HG03135 (cell line): ENCODE data around the gene SLC12A2.

Experiments
- ATAC-seq: cut with Tn5 transposase; IDR thresholded peaks from one replicate; pipeline ENCODE4 v1.9.1; 2021; ENCODE audit warnings: mild to moderate bottlenecking, moderate library complexity; ENCODE audit not compliant: unreplicated experiment

SLC12A2 gene

GRCh38 chr5:128163991-128164390 is 80.4 kb downstream of the SLC12A2 start:
- ATAC-seq, result no peak

- no peak for ATAC-seq
Observed at GRCh38 chr5:128169401-128170017, 85.9 kb downstream of the SLC12A2 start.

GRCh38 chr5:128172102-128172501 is 88.5 kb downstream of the SLC12A2 start:
- no peak for ATAC-seq

- no peak for ATAC-seq
Observed at GRCh38 chr5:128174951-128175350, 91.4 kb downstream of the SLC12A2 start.

GRCh38 chr5:128192368-128192767 is 108.8 kb downstream of the SLC12A2 start:
- peak; percentile 81 for ATAC-seq

GRCh38 chr5:128193665-128194390 is 110.3 kb downstream of the SLC12A2 start:
- ATAC-seq, result no peak

- ATAC-seq, result no peak
Observed at GRCh38 chr5:128195316-128195715, 111.8 kb downstream of the SLC12A2 start.

- ATAC-seq, result no peak
Observed at GRCh38 chr5:128196080-128196479, 112.5 kb downstream of the SLC12A2 start.

GRCh38 chr5:128196791-128197190 is 113.2 kb downstream of the SLC12A2 start:
- no peak for ATAC-seq

GRCh38 chr5:128197896-128198522 is 114.4 kb downstream of the SLC12A2 start:
- no peak for ATAC-seq

GRCh38 chr5:128199104-128199503 is 115.5 kb downstream of the SLC12A2 start:
- no peak for ATAC-seq

GRCh38 chr5:128199611-128200010 is 116.0 kb downstream of the SLC12A2 start:
- no peak for ATAC-seq

- peak; percentile 87 for ATAC-seq
Observed at GRCh38 chr5:128201065-128201926, 117.7 kb downstream of the SLC12A2 start.

- ATAC-seq, result no peak
Observed at GRCh38 chr5:128202320-128202719, 118.8 kb downstream of the SLC12A2 start.

- ATAC-seq, result no peak
Observed at GRCh38 chr5:128208436-128208835, 124.9 kb downstream of the SLC12A2 start.

GRCh38 chr5:128212191-128212806 is 128.7 kb downstream of the SLC12A2 start:
- ATAC-seq, result no peak

- ATAC-seq, result no peak
Observed at GRCh38 chr5:128213340-128213739, 129.8 kb downstream of the SLC12A2 start.

GRCh38 chr5:128213833-128214232 is 130.3 kb downstream of the SLC12A2 start:
- ATAC-seq, result no peak

- ATAC-seq, result no peak
Observed at GRCh38 chr5:128216285-128216684, 132.7 kb downstream of the SLC12A2 start.

GRCh38 chr5:128216860-128217531 is 133.4 kb downstream of the SLC12A2 start:
- no peak for ATAC-seq
